Panc1 (cell line): ENCODE measurements around the gene SNX22.

Experiments
- CTCF ChIP-seq: fragments of 450-650 bp; IDR thresholded peaks from 2 replicates; pipeline ENCODE4 v1.5.1; 2017; ENCODE audit warnings: mild to moderate bottlenecking
- POLR2AphosphoS5 ChIP-seq: IDR thresholded peaks from 2 replicates; pipeline ENCODE4 v1.6.1; 2012; ENCODE audit warnings: mild to moderate bottlenecking, low read depth, low read length, moderate library complexity
- TCF7L2 ChIP-seq: IDR thresholded peaks from 2 replicates; pipeline ENCODE4 v1.6.1; 2011; ENCODE audit warnings: mild to moderate bottlenecking, low read depth, low read length, inconsistent platforms

- TF ChIP-seq CTCF (no peak), POLR2AphosphoS5 (no peak), TCF7L2 (no peak)
Measured at GRCh38 chr15:64151727-64152506, at the start of gene SNX22.
